Astrocyte of the spinal cord (primary cell): ENCODE measurements around the gene ZNF774.

Experiments used
- DNase-seq: peaks from one replicate; pipeline ENCODE4 v3.0.0; 2011; ENCODE audit warnings: low read depth, low spot score
- H3K4me3 ChIP-seq: 2 replicates; pipeline ENCODE4 v1.5.1; 2011; ENCODE audit warnings: low read depth, mild to moderate bottlenecking, low read length, moderate library complexity
- CTCF ChIP-seq: IDR thresholded peaks from 2 replicates; pipeline ENCODE4 v1.5.1; 2012; ENCODE audit warnings: low read depth, mild to moderate bottlenecking, low read length, inconsistent platforms
- in situ Hi-C: cut with HindIII; loops from 2 replicates; pipeline ENCODE4 v1.10.0; 2017; ENCODE audit warnings: low sequenced_read_pairs

ZNF774 gene

GRCh38 chr15:90387534-90388461 is 35.7 kb downstream of the ZNF774 start, which contains the start of gene IQGAP1:
Gene IQGAP1 (plus strand): TSS chr15:90388242. CDS start chr15:90388342, 100 bp downstream.
- DNase-seq: peak; percentile 97
- in situ Hi-C loops: no loop called here
- TF ChIP-seq CTCF: no peak
- H3K4me3 ChIP-seq: peak within 1 kb of the TSS; percentile 97

GRCh38 chr15:90388462-90389380 is 36.6 kb downstream of the ZNF774 start:
- DNase-seq: peak; percentile 43
- in situ Hi-C loops: no loop called here
- H3K4me3 ChIP-seq: peak overlapping the region; percentile 97
- no peak for TF ChIP-seq CTCF

GRCh38 chr15:90389513-90389912 is 37.4 kb downstream of the ZNF774 start:
- no peak for DNase-seq
- TF ChIP-seq CTCF: no peak
- H3K4me3 ChIP-seq: peak overlapping the region; percentile 97
- in situ Hi-C loops: no loop called here

GRCh38 chr15:90393040-90393439 is 41.0 kb downstream of the ZNF774 start:
- no peak for TF ChIP-seq CTCF
- H3K4me3 ChIP-seq: no peak overlapping the region
- in situ Hi-C loops: no loop called here
- no peak for DNase-seq

GRCh38 chr15:90394074-90394473 is 42.0 kb downstream of the ZNF774 start:
- no peak for DNase-seq
- in situ Hi-C loops: no loop called here
- no peak overlapping the region for H3K4me3 ChIP-seq
- no peak for TF ChIP-seq CTCF

- TF ChIP-seq CTCF: no peak
- DNase-seq: no peak
- in situ Hi-C loops: no loop called here
- H3K4me3 ChIP-seq: no peak overlapping the region
These were observed 42.8 kb downstream of the ZNF774 start for GRCh38 chr15:90394748-90395442.
